Heart right ventricle (tissue), 16 donors: ENCODE results near the gene FBXL2. TPM values are rescaled to one million over a fixed set of nuclear protein-coding genes. Genes with fewer than 3 reads are reported as not detected.

ENCODE experiments used
- ATAC-seq, 8 donors: fragments of 200-7000 bp; cut with Tn5 transposase; one replicate each; pipeline ENCODE4 v1.9.1; 2020; ENCODE audit warnings: mild to moderate bottlenecking in 8 of 8, moderate library complexity in 8 of 8, moderate number of reproducible peaks in 1 of 8
- DNase-seq, 2 donors: peaks; one replicate each; pipeline ENCODE4 v3.0.0-alpha.2; 2020
- H3K27ac ChIP-seq, 10 donors: fragments of 200-600 bp; sonication (generic) in 2 of 10; one replicate each; pipeline versions ENCODE4 v1.5.0 to v1.8.0; 2020 to 2022; ENCODE audit warnings: mild to moderate bottlenecking in 3 of 10
- H3K27me3 ChIP-seq, 7 donors: fragments of 200-600 bp; one replicate each; pipeline ENCODE4 v1.8.0; 2021 to 2022; ENCODE audit warnings: mild to moderate bottlenecking in 2 of 7
- H3K36me3 ChIP-seq, 9 donors: fragments of 200-600 bp; sonication (generic) in 1 of 9; one replicate each; pipeline versions ENCODE4 v1.5.0 to v1.8.0; 2020 to 2022; ENCODE audit warnings: mild to moderate bottlenecking in 2 of 9
- H3K4me1 ChIP-seq, 9 donors: fragments of 200-600 bp; sonication (generic) in 1 of 9; one replicate each; pipeline versions ENCODE4 v1.5.0 to v1.8.0; 2020 to 2022; ENCODE audit warnings: mild to moderate bottlenecking in 4 of 9
- H3K4me3 ChIP-seq, 10 donors: fragments of 200-600 bp; sonication (generic) in 2 of 10; one replicate each; pipeline versions ENCODE4 v1.5.0 to v1.8.0; 2020 to 2022; ENCODE audit warnings: mild to moderate bottlenecking in 7 of 10, moderate library complexity in 2 of 10
- H3K9me3 ChIP-seq, 11 donors: fragments of 200-600 bp in 10 of 11; sonication (generic) in 2 of 11; one replicate each; pipeline versions ENCODE4 v1.5.0 to v1.8.0; 2013 to 2022; ENCODE audit warnings: mild to moderate bottlenecking in 2 of 11, control low read depth in 1 of 11, moderate library complexity in 1 of 11
- CTCF ChIP-seq, 9 donors: fragments of 200-600 bp; sonication (generic) in 2 of 9; IDR thresholded peaks; one replicate each; pipeline versions ENCODE4 v1.5.0 to v1.8.0; 2021 to 2022; ENCODE audit warnings: antibody characterized with exemption in 9 of 9, mild to moderate bottlenecking in 5 of 9, moderate library complexity in 1 of 9
- WGBS, 2 donors: extraction: QIAGEN DNeasy Blood & Tissue Kit; methylation state at CpG; one replicate each; pipeline ENCODE4 v1.1.7; 2013; ENCODE audit warnings: inconsistent platforms in 1 of 2; 5-methylcytosine and 5-hydroxymethylcytosine counted together
- intact Hi-C, 10 donors: fragments of 100-400 bp; cut with DNase I; formaldehyde crosslinking; loops; one replicate each; pipeline versions ENCODE4 v1.11.1 to v1.14.2; 2022
- polyA plus RNA-seq, 2 donors: library from polyadenylated mRNA; stranded (reverse); fragments of 200-250 nt; gene quantifications; one replicate each; pipeline ENCODE4 v1.2.3, GENCODE V29; 2013
- total RNA-seq, 10 donors: library from RNA; stranded (reverse); fragmentation: NEBNext Ultra II Directional in 3 of 10; extraction: Animal tissue kit (Norgen Biotek cat#: 25700) in 3 of 10; gene quantifications; one replicate each; pipeline versions ENCODE4 v1.2.1 to v1.2.4, GENCODE V29; 2021 to 2023
- donor health status: Arrhythmogenic right ventricular cardiomyopathy.
- donor health status: ischemic (EF 13 %, LVEDD 7.1; RV severe dilation, severe dysfunction).
- donor health status: healthy with polysubstance abuse.
- donor health status: DM: no; HTN: yes; CAD: no.
- donor health status: DM: no; HTN: no; CAD: no.
- donor health status: ischemic (EF 25% LVEDD 6.9; RV normal size, moderate dysfunction).
- donor health status: ischemic (EF 25% LVEDD 5.7; RV mildly dilated, moderate dysfunction).
- donor health status: healthy.
- donor health status: DM: yes; HTN: yes; CAD: no.
- donor health status: Ischemic cardiomyopathy.
- donor health status: ischemic (EF 35%, LVEDD 5.7; RV mildly dilated, moderate dysfunction).
- donor health status: nonischemic (EF 11% LVEDD 7.7; RV severe dilation, severe dysfunction).
- donor health status: DM: yes; HTN: yes; CAD: no.
- donor health status: PGD.
- donor health status: ischemic (EF 29% LVEDD 5.4; RV normal size, mild dysfunction).
- donor health status: nonischemic (EF 23%, LVEDD 6.1; RV moderate dilation, normal function).

Gene FBXL2
- total and polyA plus RNA-seq, 12 donors, result 0.87 to 3.6 (median 2.0) TPM

- H3K27ac ChIP-seq, result no peak overlapping the region
- ATAC-seq (no peak), DNase-seq (no peak)
- no peaks in the 10 kb centered on the region for H3K9me3 ChIP-seq
- WGBS, 2 donors, result 87 to 91% methylated on average over 2 of the region's 2 CpGs
- no peaks in the 10 kb centered on the region for H3K36me3 ChIP-seq
- no peaks in the 10 kb centered on the region for H3K27me3 ChIP-seq
- no peak overlapping the region for H3K4me3 ChIP-seq
- no peak for TF ChIP-seq CTCF (IDR thresholded peaks at IDR 0.05)
- H3K4me1 ChIP-seq, result no peaks in the 10 kb centered on the region
- intact Hi-C loops, result no loop called here
Observed at GRCh38 chr3:33256249-33256648, 21.0 kb upstream of the FBXL2 start.

DNA sequence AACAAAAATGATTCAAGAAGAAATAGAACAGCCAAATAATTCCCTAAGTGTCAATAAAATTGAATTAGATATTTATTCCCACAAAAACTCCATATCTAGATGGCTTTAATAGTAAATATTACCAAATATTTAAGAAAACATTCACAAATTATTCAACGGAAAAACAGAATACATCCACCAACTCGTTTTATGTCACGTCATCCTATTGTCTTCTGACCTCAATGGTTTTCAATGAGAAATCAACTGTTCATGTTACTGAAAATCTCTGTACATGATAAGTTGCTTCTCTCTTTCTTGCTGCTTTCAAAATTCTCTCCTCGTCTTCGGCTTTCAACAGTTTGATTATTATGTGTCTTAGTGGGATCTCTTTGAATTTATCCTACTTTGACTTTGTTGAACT lies 17.1 kb upstream of the FBXL2 start:
- H3K27ac ChIP-seq, result no peak overlapping the region
- H3K9me3 ChIP-seq, result peaks cover 0 to 9% (median 0%) of the 10 kb centered on the region in 11 donors
- no peaks in the 10 kb centered on the region for H3K36me3 ChIP-seq
- TF ChIP-seq CTCF (IDR thresholded peaks at IDR 0.05), result no peak
- no peaks in the 10 kb centered on the region for H3K4me1 ChIP-seq
- no peak overlapping the region for H3K4me3 ChIP-seq
- 90 to 92% methylated on average over 5 of the region's 5 CpGs for WGBS, 2 donors
- DNase-seq, result no peak
- ATAC-seq, result no peak
- H3K27me3 ChIP-seq, result no peaks in the 10 kb centered on the region
- intact Hi-C loops, result no loop called here

- DNase-seq, result no peak
- 89 to 93% methylated on average over 3 of the region's 3 CpGs for WGBS, 2 donors
- Histone ChIP-seq H3K27ac (no peak overlapping the region), H3K36me3 (no peaks in the 10 kb centered on the region), H3K27me3 (no peaks in the 10 kb centered on the region), H3K4me1 (no peaks in the 10 kb centered on the region), H3K4me3 (no peak overlapping the region), H3K9me3 (peaks cover 0 to 18% (median 0%) of the 10 kb centered on the region in 11 donors)
- no peak for TF ChIP-seq CTCF (IDR thresholded peaks at IDR 0.05)
- no peak for ATAC-seq
- intact Hi-C loops, result no loop called here
Observed at GRCh38 chr3:33269385-33269784, 7.9 kb upstream of the FBXL2 start.

GRCh38 chr3:33271324-33271723 lies 5.9 kb upstream of the FBXL2 start:
- Histone ChIP-seq H3K27me3 (no peaks in the 10 kb centered on the region), H3K4me1 (no peaks in the 10 kb centered on the region), H3K36me3 (no peaks in the 10 kb centered on the region), H3K9me3 (peaks cover 0 to 8% (median 0%) of the 10 kb centered on the region in 11 donors), H3K27ac (no peak overlapping the region), H3K4me3 (no peak overlapping the region)
- ATAC-seq (no peak), DNase-seq (no peak)
- no peak for TF ChIP-seq CTCF (IDR thresholded peaks at IDR 0.05)
- WGBS, 2 donors, result 90 to 95% methylated on average over 4 of the region's 4 CpGs
- intact Hi-C loops, result no loop called here
